Stimulated activated memory B cell treated with anti-CD40 and anti-IgM and Interleukin-4, amounts not matched to agents 10 μg/mL and 1 μg/mL and 100 μg/mL, for 72 hours (primary cell): ENCODE measurements around the gene HADHB.

Experiments used
- ATAC-seq: fragments of 150-1000 bp; cut with Tn5 transposase; 2 replicates; pipeline ENCODE4 v1.10.0; 2021
- H3K27ac Mint-ChIP-seq: one replicate; pipeline ENCODE4 v1.8.0; 2022; ENCODE audit warnings: mild to moderate bottlenecking, mixed read lengths
- H3K27me3 Mint-ChIP-seq: one replicate; pipeline ENCODE4 v1.8.0; 2022; ENCODE audit warnings: mixed read lengths
- H3K36me3 Mint-ChIP-seq: one replicate; pipeline ENCODE4 v1.8.0; 2022; ENCODE audit warnings: mixed read lengths
- H3K4me1 Mint-ChIP-seq: one replicate; pipeline ENCODE4 v1.8.0; 2022; ENCODE audit warnings: mixed read lengths
- H3K4me3 Mint-ChIP-seq: one replicate; pipeline ENCODE4 v1.8.0; 2022; ENCODE audit warnings: mild to moderate bottlenecking, moderate library complexity, mixed read lengths
- H3K9me3 Mint-ChIP-seq: one replicate; pipeline ENCODE4 v1.8.0; 2022; ENCODE audit warnings: mixed read lengths

Gene HADHB

GRCh38 chr2:26244309-26245230, at the start of gene HADHB, which contains the start of gene HADHA:
TSS of gene HADHB (plus strand) at chr2:26244939. CDS start at chr2:26254255, 9,316 bp downstream.
TSS of gene HADHA (minus strand) at chr2:26244632. CDS start at chr2:26244596, 36 bp downstream.
- ATAC-seq = peak; percentile 94
- Mint-ChIP-seq H3K4me1 (peaks cover 64% of the 10 kb centered on the region), H3K36me3 (peaks cover 5% of the 10 kb centered on the region), H3K4me3 (peak within 1 kb of the TSS; percentile 96), H3K27me3 (no peaks in the 10 kb centered on the region), H3K27ac (peak within 1 kb of the TSS; percentile 100), H3K9me3 (no peaks in the 10 kb centered on the region)

DNA sequence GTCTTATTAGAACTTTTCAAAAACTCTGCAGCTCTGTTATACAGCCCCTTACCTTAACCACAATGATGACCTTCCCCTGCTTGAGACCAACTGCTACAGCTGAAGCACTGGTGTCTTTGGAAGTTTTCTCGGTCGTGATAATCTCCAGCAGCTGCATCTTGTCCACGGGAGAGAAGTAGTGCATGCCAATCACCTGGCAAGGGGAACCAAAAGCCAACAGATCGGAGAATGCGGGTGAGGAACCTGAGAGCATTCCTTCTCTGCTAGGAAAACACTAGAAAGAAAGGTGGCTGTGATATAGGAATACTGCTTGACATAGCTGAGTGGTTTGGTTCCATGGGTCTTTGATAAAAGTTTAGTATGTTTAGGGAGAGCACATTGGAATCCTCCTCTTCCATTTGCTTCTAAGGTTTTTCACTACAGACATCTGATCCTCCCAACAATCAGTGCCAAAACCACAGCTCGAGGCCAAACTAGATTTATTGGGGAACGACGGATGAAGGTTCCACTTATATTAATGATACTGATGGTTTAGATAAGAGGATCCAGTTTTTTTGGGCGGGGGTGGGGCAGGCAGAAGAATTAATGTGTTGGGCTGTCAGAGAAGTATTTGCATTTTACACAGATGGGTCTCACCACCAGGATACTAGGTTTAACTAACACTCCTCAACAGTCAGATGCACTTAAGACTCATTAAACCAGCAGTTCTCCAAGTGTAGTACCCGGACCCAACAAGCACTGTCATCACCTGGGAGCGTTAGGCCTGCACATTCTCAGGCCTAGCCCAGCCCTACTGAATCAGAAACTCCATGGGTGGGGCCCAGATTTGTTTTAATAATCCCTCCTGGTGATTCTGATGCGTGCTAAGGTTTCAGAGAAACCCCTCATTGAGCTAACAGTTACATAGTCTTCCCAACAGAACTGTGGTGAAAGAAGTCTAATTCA, 49.4 kb upstream of the HADHB start:
- H3K9me3 Mint-ChIP-seq = peaks cover 13% of the 10 kb centered on the region
- no peak overlapping the region for H3K27ac Mint-ChIP-seq
- ATAC-seq = no peak
- no peaks in the 10 kb centered on the region for H3K27me3 Mint-ChIP-seq
- no peak overlapping the region for H3K4me3 Mint-ChIP-seq
- H3K36me3 Mint-ChIP-seq = peaks cover 85% of the 10 kb centered on the region
- peaks cover 10% of the 10 kb centered on the region for H3K4me1 Mint-ChIP-seq

DNA sequence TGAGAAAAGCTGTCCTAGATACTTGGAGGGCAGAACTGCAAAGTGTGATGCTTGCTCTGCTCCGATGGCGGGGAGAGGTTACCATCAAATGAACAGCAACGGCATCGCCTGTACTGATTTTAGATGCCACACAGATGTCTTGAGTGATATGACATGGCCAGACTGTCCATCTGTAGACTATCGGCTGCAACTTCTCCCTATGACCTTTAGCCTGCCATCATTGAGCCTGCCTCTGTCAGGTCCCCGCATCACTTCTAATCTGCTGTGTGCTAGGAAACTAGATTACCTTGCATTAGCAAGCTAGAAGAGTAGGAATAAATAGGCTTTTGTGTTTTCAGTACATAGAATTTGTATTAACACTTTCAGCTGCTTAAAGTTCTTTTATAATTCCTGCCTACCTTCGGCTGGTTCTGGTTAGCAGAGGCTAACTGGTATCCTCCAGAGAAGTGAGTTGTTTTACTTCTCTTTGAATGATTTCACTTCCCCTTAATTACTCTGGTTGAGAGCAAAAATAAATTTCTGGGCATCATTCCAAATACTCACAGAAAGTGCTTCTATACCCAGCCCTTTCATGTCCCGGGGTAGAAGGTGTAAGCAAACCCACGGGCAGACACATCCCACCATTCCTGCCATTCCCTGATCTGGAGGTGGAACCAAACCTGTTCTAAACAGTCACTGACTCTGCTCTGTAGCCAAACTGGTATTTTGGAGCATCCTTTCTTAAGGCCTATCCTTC, 47.9 kb upstream of the HADHB start:
- H3K9me3 Mint-ChIP-seq = peaks cover 13% of the 10 kb centered on the region
- no peak overlapping the region for H3K4me3 Mint-ChIP-seq
- ATAC-seq = peak; percentile 89
- no peaks in the 10 kb centered on the region for H3K27me3 Mint-ChIP-seq
- peaks cover 10% of the 10 kb centered on the region for H3K4me1 Mint-ChIP-seq
- H3K27ac Mint-ChIP-seq = peak overlapping the region; percentile 30
- H3K36me3 Mint-ChIP-seq = peaks cover 85% of the 10 kb centered on the region

DNA sequence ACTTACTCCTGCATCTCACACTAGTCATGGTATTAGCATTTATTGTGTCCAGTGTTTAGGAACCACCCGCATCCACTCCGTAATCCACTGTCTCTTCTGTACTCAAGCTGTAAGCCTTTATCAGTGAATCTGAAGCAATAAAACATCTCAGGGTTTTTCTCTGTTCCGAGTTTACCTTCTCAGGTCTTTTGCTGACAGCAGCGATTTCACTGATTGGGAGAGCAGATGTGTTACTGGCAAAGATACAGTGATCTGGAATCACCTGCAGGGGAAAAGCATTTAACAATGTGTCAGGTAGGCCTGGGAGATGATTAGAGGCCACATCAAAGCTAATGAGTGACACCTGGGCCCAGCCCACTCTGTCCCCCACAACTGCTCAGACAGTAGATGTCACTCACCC, 47.2 kb upstream of the HADHB start:
- H3K27me3 Mint-ChIP-seq = no peaks in the 10 kb centered on the region

GRCh38 chr2:26202981-26203490, 41.7 kb upstream of the HADHB start:
- peaks cover 83% of the 10 kb centered on the region for H3K36me3 Mint-ChIP-seq
- no peaks in the 10 kb centered on the region for H3K4me1 Mint-ChIP-seq
- H3K9me3 Mint-ChIP-seq = peaks cover 7% of the 10 kb centered on the region
- no peak overlapping the region for H3K4me3 Mint-ChIP-seq
- no peak for ATAC-seq
- no peak overlapping the region for H3K27ac Mint-ChIP-seq
- no peaks in the 10 kb centered on the region for H3K27me3 Mint-ChIP-seq

More for the DNA sequence above, 47.2 kb upstream of the HADHB start:
- Mint-ChIP-seq H3K4me1 (peaks cover 10% of the 10 kb centered on the region), H3K4me3 (no peak overlapping the region), H3K27ac (peak overlapping the region; percentile 30), H3K36me3 (peaks cover 90% of the 10 kb centered on the region), H3K9me3 (peaks cover 13% of the 10 kb centered on the region)
- ATAC-seq = no peak

GRCh38 chr2:26203906-26204305, 40.8 kb upstream of the HADHB start:
- Mint-ChIP-seq H3K27ac (no peak overlapping the region), H3K36me3 (peaks cover 83% of the 10 kb centered on the region)

GRCh38 chr2:26212011-26212410, 32.7 kb upstream of the HADHB start:
- H3K9me3 Mint-ChIP-seq = no peaks in the 10 kb centered on the region
- ATAC-seq = no peak
- peaks cover 6% of the 10 kb centered on the region for H3K4me1 Mint-ChIP-seq
- peaks cover 76% of the 10 kb centered on the region for H3K36me3 Mint-ChIP-seq
- H3K27me3 Mint-ChIP-seq = no peaks in the 10 kb centered on the region
- no peak overlapping the region for H3K4me3 Mint-ChIP-seq
- H3K27ac Mint-ChIP-seq = no peak overlapping the region

More at GRCh38 chr2:26203906-26204305, 40.8 kb upstream of the HADHB start:
- H3K27me3 Mint-ChIP-seq = no peaks in the 10 kb centered on the region
- ATAC-seq = no peak
- peaks cover 6% of the 10 kb centered on the region for H3K9me3 Mint-ChIP-seq
- H3K4me1 Mint-ChIP-seq = no peaks in the 10 kb centered on the region
- no peak overlapping the region for H3K4me3 Mint-ChIP-seq

GRCh38 chr2:26214759-26215158, 30.0 kb upstream of the HADHB start:
- H3K27ac Mint-ChIP-seq = no peak overlapping the region

GRCh38 chr2:26215833-26216232, 28.9 kb upstream of the HADHB start:
- no peak for ATAC-seq
- no peaks in the 10 kb centered on the region for H3K27me3 Mint-ChIP-seq
- H3K9me3 Mint-ChIP-seq = no peaks in the 10 kb centered on the region
- H3K27ac Mint-ChIP-seq = no peak overlapping the region
- no peak overlapping the region for H3K4me3 Mint-ChIP-seq
- H3K36me3 Mint-ChIP-seq = peaks cover 77% of the 10 kb centered on the region
- H3K4me1 Mint-ChIP-seq = peaks cover 6% of the 10 kb centered on the region

More at GRCh38 chr2:26214759-26215158, 30.0 kb upstream of the HADHB start:
- peaks cover 78% of the 10 kb centered on the region for H3K36me3 Mint-ChIP-seq
- no peak overlapping the region for H3K4me3 Mint-ChIP-seq
- peaks cover 6% of the 10 kb centered on the region for H3K4me1 Mint-ChIP-seq
- H3K9me3 Mint-ChIP-seq = no peaks in the 10 kb centered on the region
- no peaks in the 10 kb centered on the region for H3K27me3 Mint-ChIP-seq
- no peak for ATAC-seq

DNA sequence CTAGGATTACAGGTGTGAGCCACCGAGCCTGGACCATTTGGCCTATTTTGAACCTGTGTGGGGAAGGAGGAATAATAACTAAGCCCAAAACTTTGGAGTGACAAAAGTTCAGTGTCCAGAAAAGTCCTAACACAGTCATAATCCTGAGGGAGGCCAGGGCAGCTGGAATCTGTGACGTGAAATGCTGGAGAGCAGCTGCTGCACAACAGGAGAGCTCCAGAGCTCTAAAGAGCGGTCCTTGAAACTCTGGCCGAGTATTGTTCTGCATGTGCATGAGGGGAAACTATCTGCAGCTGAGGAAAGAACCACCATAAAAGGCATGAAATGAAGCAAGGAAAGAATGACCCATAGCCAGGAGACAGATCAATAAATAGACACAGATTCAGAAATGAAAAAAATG, 28.2 kb upstream of the HADHB start:
- no peaks in the 10 kb centered on the region for H3K9me3 Mint-ChIP-seq
- H3K4me1 Mint-ChIP-seq = peaks cover 6% of the 10 kb centered on the region
- no peak overlapping the region for H3K27ac Mint-ChIP-seq
- H3K36me3 Mint-ChIP-seq = peaks cover 72% of the 10 kb centered on the region
- H3K27me3 Mint-ChIP-seq = no peaks in the 10 kb centered on the region
- H3K4me3 Mint-ChIP-seq = no peak overlapping the region
- no peak for ATAC-seq

DNA sequence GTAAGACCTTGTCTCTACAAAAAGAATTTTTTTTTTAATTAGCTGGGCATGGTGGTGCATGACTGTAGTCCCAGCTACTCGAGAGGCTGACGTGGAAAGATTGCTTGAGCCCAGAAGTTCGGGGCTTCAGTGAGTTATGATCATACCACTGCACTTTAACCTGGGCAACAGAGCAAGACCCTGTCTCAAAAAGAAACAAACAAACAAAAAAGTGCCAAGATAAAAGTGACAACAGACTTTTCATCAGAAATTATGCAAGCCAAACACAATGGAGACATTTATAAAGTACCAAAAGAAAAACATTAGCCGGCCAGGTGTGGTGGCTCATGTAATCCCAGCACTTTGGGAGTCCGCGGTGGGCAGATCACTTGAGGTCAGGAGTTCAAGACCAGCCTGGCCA, 27.0 kb upstream of the HADHB start:
- Mint-ChIP-seq H3K9me3 (no peaks in the 10 kb centered on the region), H3K4me3 (no peak overlapping the region), H3K4me1 (peaks cover 6% of the 10 kb centered on the region), H3K36me3 (peaks cover 69% of the 10 kb centered on the region), H3K27me3 (no peaks in the 10 kb centered on the region), H3K27ac (no peak overlapping the region)
- no peak for ATAC-seq

DNA sequence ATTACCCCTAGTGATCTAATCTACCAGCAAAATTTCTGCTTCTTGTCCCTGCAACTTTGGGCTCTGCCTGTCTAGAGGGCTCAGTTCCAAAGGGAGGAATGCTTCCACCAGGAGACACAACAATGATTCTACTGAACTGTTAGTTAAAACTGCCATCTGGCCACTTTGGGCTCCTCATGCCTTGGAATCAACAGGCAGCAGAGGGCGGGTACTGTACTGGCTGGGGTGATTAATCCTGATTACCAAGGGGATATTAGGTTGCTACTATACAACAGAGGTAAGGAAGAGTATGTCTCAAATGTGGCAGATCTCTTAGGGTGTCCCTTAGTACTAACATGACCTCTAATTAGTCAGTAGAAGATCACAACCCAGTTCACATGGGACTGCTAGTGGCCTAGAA, 21.7 kb upstream of the HADHB start:
- Mint-ChIP-seq H3K4me3 (no peak overlapping the region), H3K4me1 (no peaks in the 10 kb centered on the region), H3K27me3 (no peaks in the 10 kb centered on the region), H3K9me3 (no peaks in the 10 kb centered on the region), H3K36me3 (peaks cover 70% of the 10 kb centered on the region), H3K27ac (no peak overlapping the region)
- no peak for ATAC-seq

DNA sequence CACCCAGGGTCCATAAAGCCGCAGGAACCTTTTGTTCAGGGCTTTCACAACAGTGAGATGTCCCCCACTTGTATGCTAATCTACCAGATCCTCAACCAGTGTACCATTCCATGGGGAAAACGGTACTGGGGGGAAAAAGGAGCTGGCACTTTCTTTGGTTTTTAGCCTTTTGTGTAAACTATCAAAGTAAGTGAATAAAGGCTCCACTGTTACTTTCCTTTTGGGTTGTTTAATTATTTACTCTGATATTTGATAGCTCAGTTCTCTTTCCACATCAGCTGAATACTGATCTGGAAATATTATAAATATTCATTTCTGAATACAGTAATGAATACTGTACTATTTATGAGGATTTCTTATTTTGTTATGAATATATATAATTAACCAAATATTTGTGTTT, 20.6 kb upstream of the HADHB start:
- Mint-ChIP-seq H3K9me3 (no peaks in the 10 kb centered on the region), H3K4me1 (no peaks in the 10 kb centered on the region), H3K4me3 (no peak overlapping the region), H3K27me3 (no peaks in the 10 kb centered on the region), H3K27ac (no peak overlapping the region), H3K36me3 (peaks cover 70% of the 10 kb centered on the region)
- no peak for ATAC-seq

- H3K27ac Mint-ChIP-seq = no peak overlapping the region
- H3K27me3 Mint-ChIP-seq = no peaks in the 10 kb centered on the region
- H3K36me3 Mint-ChIP-seq = peaks cover 62% of the 10 kb centered on the region
- no peak for ATAC-seq
- H3K9me3 Mint-ChIP-seq = no peaks in the 10 kb centered on the region
- no peaks in the 10 kb centered on the region for H3K4me1 Mint-ChIP-seq
- no peak overlapping the region for H3K4me3 Mint-ChIP-seq
Measured at GRCh38 chr2:26229595-26229994, 15.1 kb upstream of the HADHB start.
